ENCODE results near the gene PFDN1.

- TF ChIP-seq CTCF (IDR thresholded peaks at IDR 0.05; ENCODE audit: poor library complexity, severe bottlenecking) (no peak), EZH2 (IDR thresholded peaks at IDR 0.05; ENCODE audit: borderline replicate concordance, insufficient read depth, low read length, poor library complexity, severe bottlenecking) (no peak), REST (IDR thresholded peaks at IDR 0.05; ENCODE audit: borderline replicate concordance) (no peak), RAD21 (conservative IDR thresholded peaks at IDR 0.05) (no peak), TAF1 (IDR thresholded peaks at IDR 0.05; ENCODE audit: low read depth) (no peak), MXI1 (conservative IDR thresholded peaks at IDR 0.05; ENCODE audit: poor library complexity, severe bottlenecking) (no peak), POLR2AphosphoS5 (IDR thresholded peaks at IDR 0.05) (no peak)
Observed at GRCh38 chr5:140270008-140270407, 32.9 kb downstream of the PFDN1 start.
